ENCODE measurements around the gene KBTBD13. TPM values are rescaled to one million over a fixed set of nuclear protein-coding genes. Genes with fewer than 3 reads are reported as not detected.
A peak's percentile ranks its signal among the peaks of the same experiment; 100 is the strongest.

The KBTBD13 gene
- total and polyA plus RNA-seq, 2 experiments from 2014 or later, result not detected

DNA sequence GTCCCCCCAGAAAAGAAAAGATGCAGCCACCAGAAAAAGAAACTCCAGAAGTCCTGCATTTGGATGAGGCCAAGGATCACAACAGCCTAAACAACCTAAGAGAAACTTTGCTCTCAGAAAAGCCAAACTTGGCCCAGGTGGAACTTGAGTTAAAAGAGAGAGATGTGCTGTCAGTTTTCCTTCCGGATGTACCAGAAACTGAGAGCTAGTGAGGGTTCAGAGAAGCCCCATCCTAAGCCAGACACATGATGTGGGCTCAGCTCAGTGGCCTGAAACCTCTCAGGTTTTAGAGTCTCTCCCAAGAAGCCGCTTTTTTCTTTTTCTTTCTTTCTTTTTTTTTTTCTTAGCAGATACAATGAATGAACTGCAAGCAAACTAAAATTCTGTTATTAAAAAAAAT is 23.6 kb upstream of the KBTBD13 start:
- Histone ChIP-seq H3K79me2 (replicated peaks; ENCODE audit: insufficient read depth) (no peaks in the 10 kb centered on the region), H3K27me3 (ENCODE audit: insufficient read depth) (no peaks in the 10 kb centered on the region), H3K4me2 (no peak overlapping the region), H3K9me2 (ENCODE audit: insufficient read depth) (no peaks in the 10 kb centered on the region), H3K27ac (ENCODE audit: low read depth) (no peak overlapping the region), H3K4me3 (no peak overlapping the region), H3F3A (replicated peaks; ENCODE audit: low read depth) (0 out of 2 replicates have a peak, but pooled peaks cover 4% of the 10 kb centered on the region), H3K36me3 (ENCODE audit: insufficient read depth) (no peaks in the 10 kb centered on the region), H2AFZ (no peak overlapping the region), H4K20me1 (replicated peaks; ENCODE audit: insufficient read depth) (no peaks in the 10 kb centered on the region), H3K4me1 (ENCODE audit: insufficient read depth) (no peaks in the 10 kb centered on the region)
- ATAC-seq (no peak), DNase-seq (ENCODE audit: low spot score) (no peak)
- Mint-ChIP-seq H3K27me3 (ENCODE audit: insufficient read depth, low read depth, poor library complexity) (peaks cover 11% of the 10 kb centered on the region), H3K36me3 (ENCODE audit: low read depth) (peaks cover 2% of the 10 kb centered on the region; the same call in 1 of the 3 replicates), H3K9me3 (no peaks in the 10 kb centered on the region), H3K27ac (no peak overlapping the region), H3K4me3 (no peak overlapping the region), H3K4me1 (peaks cover 7% of the 10 kb centered on the region; the same call in 2 of the 3 replicates)
- TF ChIP-seq, protein P1, sequence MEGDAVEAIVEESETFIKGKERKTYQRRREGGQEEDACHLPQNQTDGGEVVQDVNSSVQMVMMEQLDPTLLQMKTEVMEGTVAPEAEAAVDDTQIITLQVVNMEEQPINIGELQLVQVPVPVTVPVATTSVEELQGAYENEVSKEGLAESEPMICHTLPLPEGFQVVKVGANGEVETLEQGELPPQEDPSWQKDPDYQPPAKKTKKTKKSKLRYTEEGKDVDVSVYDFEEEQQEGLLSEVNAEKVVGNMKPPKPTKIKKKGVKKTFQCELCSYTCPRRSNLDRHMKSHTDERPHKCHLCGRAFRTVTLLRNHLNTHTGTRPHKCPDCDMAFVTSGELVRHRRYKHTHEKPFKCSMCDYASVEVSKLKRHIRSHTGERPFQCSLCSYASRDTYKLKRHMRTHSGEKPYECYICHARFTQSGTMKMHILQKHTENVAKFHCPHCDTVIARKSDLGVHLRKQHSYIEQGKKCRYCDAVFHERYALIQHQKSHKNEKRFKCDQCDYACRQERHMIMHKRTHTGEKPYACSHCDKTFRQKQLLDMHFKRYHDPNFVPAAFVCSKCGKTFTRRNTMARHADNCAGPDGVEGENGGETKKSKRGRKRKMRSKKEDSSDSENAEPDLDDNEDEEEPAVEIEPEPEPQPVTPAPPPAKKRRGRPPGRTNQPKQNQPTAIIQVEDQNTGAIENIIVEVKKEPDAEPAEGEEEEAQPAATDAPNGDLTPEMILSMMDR (conservative IDR thresholded peaks at IDR 0.05; ENCODE audit: low read depth in 2 of 2), result no peak
- no peak for TF ChIP-seq NANOG (IDR thresholded peaks at IDR 0.05; ENCODE audit: borderline replicate concordance)
- TF ChIP-seq STAT1 (IDR thresholded peaks at IDR 0.05; ENCODE audit: unreplicated experiment), result no peak
- TF ChIP-seq, protein P2, sequence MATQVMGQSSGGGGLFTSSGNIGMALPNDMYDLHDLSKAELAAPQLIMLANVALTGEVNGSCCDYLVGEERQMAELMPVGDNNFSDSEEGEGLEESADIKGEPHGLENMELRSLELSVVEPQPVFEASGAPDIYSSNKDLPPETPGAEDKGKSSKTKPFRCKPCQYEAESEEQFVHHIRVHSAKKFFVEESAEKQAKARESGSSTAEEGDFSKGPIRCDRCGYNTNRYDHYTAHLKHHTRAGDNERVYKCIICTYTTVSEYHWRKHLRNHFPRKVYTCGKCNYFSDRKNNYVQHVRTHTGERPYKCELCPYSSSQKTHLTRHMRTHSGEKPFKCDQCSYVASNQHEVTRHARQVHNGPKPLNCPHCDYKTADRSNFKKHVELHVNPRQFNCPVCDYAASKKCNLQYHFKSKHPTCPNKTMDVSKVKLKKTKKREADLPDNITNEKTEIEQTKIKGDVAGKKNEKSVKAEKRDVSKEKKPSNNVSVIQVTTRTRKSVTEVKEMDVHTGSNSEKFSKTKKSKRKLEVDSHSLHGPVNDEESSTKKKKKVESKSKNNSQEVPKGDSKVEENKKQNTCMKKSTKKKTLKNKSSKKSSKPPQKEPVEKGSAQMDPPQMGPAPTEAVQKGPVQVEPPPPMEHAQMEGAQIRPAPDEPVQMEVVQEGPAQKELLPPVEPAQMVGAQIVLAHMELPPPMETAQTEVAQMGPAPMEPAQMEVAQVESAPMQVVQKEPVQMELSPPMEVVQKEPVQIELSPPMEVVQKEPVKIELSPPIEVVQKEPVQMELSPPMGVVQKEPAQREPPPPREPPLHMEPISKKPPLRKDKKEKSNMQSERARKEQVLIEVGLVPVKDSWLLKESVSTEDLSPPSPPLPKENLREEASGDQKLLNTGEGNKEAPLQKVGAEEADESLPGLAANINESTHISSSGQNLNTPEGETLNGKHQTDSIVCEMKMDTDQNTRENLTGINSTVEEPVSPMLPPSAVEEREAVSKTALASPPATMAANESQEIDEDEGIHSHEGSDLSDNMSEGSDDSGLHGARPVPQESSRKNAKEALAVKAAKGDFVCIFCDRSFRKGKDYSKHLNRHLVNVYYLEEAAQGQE (IDR thresholded peaks at IDR 0.05; ENCODE audit: unreplicated experiment), result no peak
- no peak for TF ChIP-seq POLR2AphosphoS5 (IDR thresholded peaks at IDR 0.05; ENCODE audit: low read depth)
- TF ChIP-seq ZNF114 (CRISPR knock-in tag; IDR thresholded peaks at IDR 0.05), result no peak

DNA sequence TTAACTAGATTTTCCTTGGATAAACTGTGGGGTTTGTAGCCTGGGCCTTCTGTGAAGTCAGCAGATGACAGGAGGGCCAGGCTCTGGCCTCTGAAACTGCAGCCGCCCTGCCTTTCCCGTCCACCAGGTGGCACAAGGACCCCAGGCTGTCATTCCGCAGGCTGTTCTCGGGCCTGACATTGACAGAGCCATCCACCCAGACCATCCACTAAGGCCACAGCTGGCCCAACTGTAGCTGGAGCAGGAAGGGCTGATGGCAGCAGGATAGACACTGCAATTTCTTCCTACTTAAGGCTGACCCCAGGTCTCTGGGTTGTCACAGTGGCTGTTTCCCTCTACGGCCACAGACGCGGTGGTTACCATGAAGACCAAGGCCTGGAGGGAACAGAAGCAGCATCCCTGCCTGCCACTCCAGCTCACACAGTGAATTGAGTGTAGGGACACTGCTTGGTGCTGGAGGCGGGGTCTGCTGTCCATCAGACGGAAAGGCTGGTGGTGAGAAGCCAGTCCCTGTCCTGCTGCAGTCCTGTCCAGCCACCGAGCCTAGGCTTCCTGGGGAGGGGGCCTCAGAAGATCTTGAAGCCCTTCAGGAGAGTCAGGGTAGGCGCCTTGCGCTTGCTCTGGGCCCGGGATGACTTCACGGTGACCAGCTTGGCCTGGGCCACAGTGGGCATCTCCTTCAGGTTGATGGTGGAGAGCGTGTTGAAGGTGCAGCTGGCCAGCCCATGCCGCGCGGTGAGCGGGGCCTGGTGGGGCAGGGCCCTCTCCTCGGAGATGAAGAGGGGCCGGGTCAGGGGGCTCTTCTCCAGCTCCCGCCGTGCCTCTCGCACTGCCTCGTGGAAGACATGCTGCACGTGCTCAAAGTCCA is 22.0 kb upstream of the KBTBD13 start:
- H3K36me3 Mint-ChIP-seq (ENCODE audit: low read depth), result peaks cover 2% of the 10 kb centered on the region; the same call in 1 of the 3 replicates
- ATAC-seq (peak; percentile 84), DNase-seq (ENCODE audit: low spot score) (peak; percentile 85)
- 0 out of 2 replicates have a peak, but pooled peaks cover 4% of the 10 kb centered on the region for H3F3A ChIP-seq (replicated peaks; ENCODE audit: low read depth)
- no peaks in the 10 kb centered on the region for H3K4me1 ChIP-seq (ENCODE audit: insufficient read depth)
- peaks cover 8% of the 10 kb centered on the region for H3K27me3 Mint-ChIP-seq (ENCODE audit: insufficient read depth, low read depth, poor library complexity)
- no peaks in the 10 kb centered on the region for H3K79me2 ChIP-seq (replicated peaks; ENCODE audit: insufficient read depth)
- no peaks in the 10 kb centered on the region for H4K20me1 ChIP-seq (replicated peaks; ENCODE audit: insufficient read depth)
- H3K36me3 ChIP-seq (ENCODE audit: insufficient read depth), result no peaks in the 10 kb centered on the region
- no peak overlapping the region for H3K4me3 ChIP-seq
- H2AFZ ChIP-seq, result no peak overlapping the region
- H3K27ac Mint-ChIP-seq, result no peak overlapping the region
- H3K27ac ChIP-seq (ENCODE audit: low read depth), result no peak overlapping the region
- H3K27me3 ChIP-seq (ENCODE audit: insufficient read depth), result no peaks in the 10 kb centered on the region
- no peak overlapping the region for H3K4me2 ChIP-seq
- H3K9me2 ChIP-seq (ENCODE audit: insufficient read depth), result no peaks in the 10 kb centered on the region
- TF ChIP-seq, protein P1 (conservative IDR thresholded peaks at IDR 0.05; ENCODE audit: low read depth in 2 of 2), result peak; percentile 84 to 99
- TF ChIP-seq ZNF331 (CRISPR knock-in tag; IDR thresholded peaks at IDR 0.05; ENCODE audit: low read depth), result no peak
- peaks cover 6% of the 10 kb centered on the region; the same call in 2 of the 3 replicates for H3K4me1 Mint-ChIP-seq
- H3K4me3 Mint-ChIP-seq, result no peak overlapping the region
- H3K9me3 Mint-ChIP-seq, result no peaks in the 10 kb centered on the region
